Right atrium auricular region (tissue), 2 donors: ENCODE data around the gene EFS. TPM values are rescaled to one million over a fixed set of nuclear protein-coding genes. Genes with fewer than 3 reads are reported as not detected.
A peak's percentile ranks its signal among the peaks of the same experiment; 100 is the strongest.
"Not testable (repeated sequence)": the region's sequence is repeated elsewhere in the genome, so short reads cannot be mapped to it uniquely, and the experiment has no call there.

Experiments used
- DNase-seq: peaks from one replicate; pipeline ENCODE4 v3.0.0-alpha.2; 2019; ENCODE audit warnings: low spot score
- H3K27ac ChIP-seq, 2 donors: fragments of 200-600 bp; sonication (generic); 1 replicate in 1 of 2; 2 replicates in 1 of 2; pipeline ENCODE4 v1.5.1; 2016 to 2019
- H3K27me3 ChIP-seq, 2 donors: fragments of 200-600 bp; sonication (generic); one replicate each; pipeline versions ENCODE4 v1.5.1 to v1.6.0; 2017 to 2019
- H3K36me3 ChIP-seq: fragments of 200-600 bp; sonication (generic); one replicate; pipeline ENCODE4 v1.5.1; 2016
- H3K4me1 ChIP-seq, 2 donors: fragments of 200-600 bp; sonication (generic); one replicate each; pipeline versions ENCODE4 v1.5.1 to v1.6.0; 2017 to 2019
- H3K4me3 ChIP-seq, 2 donors: fragments of 200-600 bp; sonication (generic); 1 replicate in 1 of 2; 2 replicates in 1 of 2; pipeline ENCODE4 v1.5.1; 2017 to 2019; ENCODE audit warnings: mild to moderate bottlenecking in 1 of 2, moderate library complexity in 1 of 2
- H3K9me3 ChIP-seq, 2 donors: fragments of 200-600 bp; sonication (generic); one replicate each; pipeline ENCODE4 v1.5.1; 2019
- CTCF ChIP-seq, 2 donors: fragments of 200-600 bp; sonication (generic); IDR thresholded peaks; one replicate each; pipeline ENCODE4 v1.5.1; 2019; ENCODE audit warnings: antibody characterized with exemption in 2 of 2
- total RNA-seq, 2 donors: library from RNA; depleted of rRNA; stranded (reverse); fragments of >200 nt; gene quantifications; one replicate each; pipeline ENCODE4 v1.1.0, GENCODE V29; 2016

The EFS gene
- total RNA-seq, 2 donors from 2014 or later, result 4.1 to 6.3 TPM

GRCh38 chr14:23327947-23328744 is 36.8 kb downstream of the EFS start:
- no peak overlapping the region for H3K27ac ChIP-seq

GRCh38 chr14:23326491-23327332 is 38.3 kb downstream of the EFS start:
- TF ChIP-seq CTCF (IDR thresholded peaks at IDR 0.05), result no peak
- H3K36me3 ChIP-seq, result peaks cover 34% of the 10 kb centered on the region
- DNase-seq, result peak; percentile 50
- peaks cover 0 to 24% of the 10 kb centered on the region in 2 donors for H3K4me1 ChIP-seq
- H3K4me3 ChIP-seq, result no peak overlapping the region
- H3K27me3 ChIP-seq, result no peaks in the 10 kb centered on the region
- no peak overlapping the region for H3K27ac ChIP-seq
- no peaks in the 10 kb centered on the region for H3K9me3 ChIP-seq

More at GRCh38 chr14:23327947-23328744, 36.8 kb downstream of the EFS start:
- H3K36me3 ChIP-seq, result peaks cover 28% of the 10 kb centered on the region
- no peaks in the 10 kb centered on the region for H3K9me3 ChIP-seq
- peak; percentile 82 for DNase-seq
- peak; percentile 65 to 91 for TF ChIP-seq CTCF (IDR thresholded peaks at IDR 0.05)
- no peak overlapping the region for H3K4me3 ChIP-seq
- H3K27me3 ChIP-seq, result no peaks in the 10 kb centered on the region
- H3K4me1 ChIP-seq, result peaks cover 0 to 14% of the 10 kb centered on the region in 2 donors

GRCh38 chr14:23325746-23326145 is 39.2 kb downstream of the EFS start:
- not testable (repeated sequence) for H3K4me3 ChIP-seq, H3K27ac ChIP-seq, H3K9me3 ChIP-seq, H3K27me3 ChIP-seq
- DNase-seq, result peak; percentile 42
- Histone ChIP-seq H3K36me3 (peaks cover 34% of the 10 kb centered on the region), H3K4me1 (peaks cover 0 to 24% of the 10 kb centered on the region in 2 donors)

GRCh38 chr14:23324993-23325392 is 40.0 kb downstream of the EFS start:
- TF ChIP-seq CTCF (IDR thresholded peaks at IDR 0.05), result no peak
- DNase-seq, result peak; percentile 44
- H3K27me3 ChIP-seq, result no peaks in the 10 kb centered on the region
- H3K27ac ChIP-seq, result no peak overlapping the region
- no peak overlapping the region for H3K4me3 ChIP-seq
- no peaks in the 10 kb centered on the region for H3K9me3 ChIP-seq
- H3K36me3 ChIP-seq, result peaks cover 34% of the 10 kb centered on the region
- peaks cover 0 to 29% of the 10 kb centered on the region in 2 donors for H3K4me1 ChIP-seq

GRCh38 chr14:23324455-23324846 is 40.5 kb downstream of the EFS start:
- H3K9me3 ChIP-seq, result no peaks in the 10 kb centered on the region
- H3K4me1 ChIP-seq, result peaks cover 0 to 29% of the 10 kb centered on the region in 2 donors
- no peaks in the 10 kb centered on the region for H3K27me3 ChIP-seq
- DNase-seq, result peak; percentile 40
- TF ChIP-seq CTCF (IDR thresholded peaks at IDR 0.05), result no peak
- no peak overlapping the region for H3K4me3 ChIP-seq
- H3K36me3 ChIP-seq, result peaks cover 34% of the 10 kb centered on the region
- H3K27ac ChIP-seq, result no peak overlapping the region

- Histone ChIP-seq H3K4me3 (no peak overlapping the region), H3K36me3 (peaks cover 34% of the 10 kb centered on the region), H3K27ac (no peak overlapping the region), H3K4me1 (peaks cover 0 to 29% of the 10 kb centered on the region in 2 donors), H3K27me3 (no peaks in the 10 kb centered on the region), H3K9me3 (no peaks in the 10 kb centered on the region)
- TF ChIP-seq CTCF (IDR thresholded peaks at IDR 0.05), result no peak
- DNase-seq, result peak; percentile 52
These were observed 41.0 kb downstream of the EFS start for GRCh38 chr14:23323838-23324454.
